Tibial nerve (tissue), 3 donors: ENCODE results near the gene ASPDH.

Experiments used
- POLR2A ChIP-seq, 2 donors: fragments of 450-650 bp; IDR thresholded peaks; one replicate each; pipeline ENCODE4 v1.6.1; 2017; ENCODE audit warnings: antibody characterized with exemption in 2 of 2, mild to moderate bottlenecking in 2 of 2, moderate library complexity in 2 of 2
- TF ChIP-seq, protein P1 (sequence below), 5 experiments: fragments of 200-600 bp in 3 of 5; fragments of 450-650 bp in 2 of 5; sonication (generic) in 3 of 5; IDR thresholded peaks; one replicate each; pipeline ENCODE4 v1.5.1; 2016 to 2019; ENCODE audit warnings: antibody characterized with exemption in 5 of 5, mild to moderate bottlenecking in 3 of 5, moderate library complexity in 2 of 5

DNA sequence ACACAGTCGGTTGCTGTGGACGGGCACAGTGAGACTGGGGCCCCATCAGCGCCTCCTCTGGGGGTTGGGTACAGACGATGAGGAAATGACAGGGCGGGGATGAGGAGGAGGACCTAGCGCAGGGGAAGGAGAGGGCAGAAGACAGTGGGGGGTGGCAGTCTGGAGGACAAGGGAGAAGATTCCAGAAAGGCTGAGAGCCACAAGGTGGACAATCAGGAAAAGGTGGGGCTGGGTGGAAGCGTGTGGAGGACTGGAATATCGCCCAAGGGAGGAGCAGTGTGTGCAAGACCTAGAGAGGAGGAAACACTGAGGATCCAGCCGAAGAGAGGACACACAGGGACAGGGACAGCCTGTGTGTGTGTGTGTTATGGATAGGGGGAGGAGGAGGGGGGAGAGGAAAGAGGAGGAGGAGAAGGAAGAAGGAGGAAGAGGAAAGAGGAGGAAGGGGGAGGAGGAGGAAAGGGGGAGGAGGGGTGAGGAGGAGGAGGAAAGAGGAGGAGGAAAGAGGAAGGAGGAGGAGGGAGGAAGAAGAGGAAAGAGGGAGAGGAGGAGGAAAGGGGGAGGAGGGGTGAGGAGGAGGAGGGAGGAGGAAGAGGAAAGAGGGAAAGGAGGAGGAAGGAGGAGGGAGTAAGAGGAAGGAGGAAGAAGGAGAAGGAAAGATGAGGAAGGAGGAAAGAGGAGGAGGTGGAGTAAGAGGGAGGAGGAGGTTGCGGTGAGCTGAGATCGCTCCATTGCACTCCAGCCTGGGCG, 21.2 kb downstream of the ASPDH start:
- TF ChIP-seq, protein P1, sequence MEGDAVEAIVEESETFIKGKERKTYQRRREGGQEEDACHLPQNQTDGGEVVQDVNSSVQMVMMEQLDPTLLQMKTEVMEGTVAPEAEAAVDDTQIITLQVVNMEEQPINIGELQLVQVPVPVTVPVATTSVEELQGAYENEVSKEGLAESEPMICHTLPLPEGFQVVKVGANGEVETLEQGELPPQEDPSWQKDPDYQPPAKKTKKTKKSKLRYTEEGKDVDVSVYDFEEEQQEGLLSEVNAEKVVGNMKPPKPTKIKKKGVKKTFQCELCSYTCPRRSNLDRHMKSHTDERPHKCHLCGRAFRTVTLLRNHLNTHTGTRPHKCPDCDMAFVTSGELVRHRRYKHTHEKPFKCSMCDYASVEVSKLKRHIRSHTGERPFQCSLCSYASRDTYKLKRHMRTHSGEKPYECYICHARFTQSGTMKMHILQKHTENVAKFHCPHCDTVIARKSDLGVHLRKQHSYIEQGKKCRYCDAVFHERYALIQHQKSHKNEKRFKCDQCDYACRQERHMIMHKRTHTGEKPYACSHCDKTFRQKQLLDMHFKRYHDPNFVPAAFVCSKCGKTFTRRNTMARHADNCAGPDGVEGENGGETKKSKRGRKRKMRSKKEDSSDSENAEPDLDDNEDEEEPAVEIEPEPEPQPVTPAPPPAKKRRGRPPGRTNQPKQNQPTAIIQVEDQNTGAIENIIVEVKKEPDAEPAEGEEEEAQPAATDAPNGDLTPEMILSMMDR (IDR thresholded peaks at IDR 0.05) = no peak
- no peak for TF ChIP-seq POLR2A (IDR thresholded peaks at IDR 0.05)
